Ovary (tissue), 9 donors: Measurements from ENCODE around the gene ADARB2. TPM values are rescaled to one million over a fixed set of nuclear protein-coding genes. Genes with fewer than 3 reads are reported as not detected.

ENCODE experiments used
- DNase-seq, 5 donors: peaks; one replicate each; pipeline ENCODE4 v3.0.0-alpha.2; 2019 to 2020
- H3K27ac ChIP-seq, 2 donors: fragments of 200-600 bp; one replicate each; pipeline versions ENCODE4 v1.5.1 to v1.8.0; 2019 to 2022
- H3K27me3 ChIP-seq: fragments of 200-600 bp; one replicate; pipeline ENCODE4 v1.8.0; 2022
- H3K36me3 ChIP-seq: fragments of 200-600 bp; sonication (generic); one replicate; pipeline ENCODE4 v1.5.1; 2019
- H3K4me1 ChIP-seq: one replicate; pipeline ENCODE4 v1.8.1; 2013; ENCODE audit warnings: mild to moderate bottlenecking, moderate library complexity; ENCODE audit not compliant: insufficient read depth
- H3K4me3 ChIP-seq: fragments of 200-600 bp; sonication (generic); one replicate; pipeline ENCODE4 v1.5.1; 2017
- H3K9me3 ChIP-seq, 2 donors: fragments of 200-600 bp in 1 of 2; sonication (generic) in 1 of 2; one replicate each; pipeline versions ENCODE4 v1.5.1 to v1.8.1; 2013 to 2019; ENCODE audit warnings: mild to moderate bottlenecking in 1 of 2, moderate library complexity in 1 of 2
- CTCF ChIP-seq, 3 donors: fragments of 450-650 bp in 2 of 3; fragments of 200-600 bp in 1 of 3; IDR thresholded peaks; one replicate each; pipeline versions ENCODE4 v1.5.1 to v1.8.0; 2016 to 2022; ENCODE audit warnings: antibody characterized with exemption in 3 of 3, mild to moderate bottlenecking in 1 of 3
- EP300 ChIP-seq: sonication (generic); formaldehyde crosslinking; IDR thresholded peaks from one replicate; pipeline ENCODE4 v1.6.1; 2017; ENCODE audit warnings: antibody characterized with exemption
- POLR2A ChIP-seq: fragments of 450-650 bp; IDR thresholded peaks from one replicate; pipeline ENCODE4 v1.6.1; 2017; ENCODE audit warnings: antibody characterized with exemption, mild to moderate bottlenecking, moderate library complexity
- WGBS, 3 donors: extraction: QIAGEN DNeasy Blood & Tissue Kit in 1 of 3; methylation state at CpG; one replicate each; pipeline versions ENCODE4 v1.1.5 to v1.1.7; 2013 to 2017; 5-methylcytosine and 5-hydroxymethylcytosine counted together
- intact Hi-C, 4 donors: fragments of 100-400 bp; cut with DNase I; formaldehyde crosslinking; loops; one replicate each; pipeline versions ENCODE4 v1.11.0 to v1.15.1; 2022 to 2023
- polyA plus RNA-seq, 2 donors: library from polyadenylated mRNA; stranded (reverse); fragments of 200-250 nt in 1 of 2; fragments of 350-450 nt in 1 of 2; fragmentation: Illumina TruSeq in 1 of 2; extraction: RNeasy Lipid Tissue Mini Kit (QIAGEN cat#74804) in 1 of 2; gene quantifications; one replicate each; pipeline ENCODE4 v1.2.3, GENCODE V29; 2013 to 2014
- total RNA-seq, 7 donors: library from RNA; depleted of rRNA in 2 of 7; stranded (reverse); fragments of >200 nt in 2 of 7; fragmentation: NEBNext Ultra II Directional in 3 of 7; extraction: Animal tissue kit (Norgen Biotek cat#: 25700) in 3 of 7; gene quantifications; one replicate each; pipeline versions ENCODE4 v1.1.0 to v1.2.4, GENCODE V29; 2016 to 2023
- donor health status: DM: no; HTN: no; CAD: no; lungs with moderate emphysema.
- donor health status: DM: no; HTN: no; CAD: no.
- donor health status: Bipolar disorder and iron deficiency.
- donor health status: DM: yes; HTN: yes; CAD: no.
- donor health status: DM: no; HTN: no; CAD: no.
- donor health status: DM: yes; HTN: yes; CAD: no.

Gene ADARB2
- total and polyA plus RNA-seq, 9 donors: 0.12 to 2.0 (median 0.36) TPM; not detected in 2

DNA sequence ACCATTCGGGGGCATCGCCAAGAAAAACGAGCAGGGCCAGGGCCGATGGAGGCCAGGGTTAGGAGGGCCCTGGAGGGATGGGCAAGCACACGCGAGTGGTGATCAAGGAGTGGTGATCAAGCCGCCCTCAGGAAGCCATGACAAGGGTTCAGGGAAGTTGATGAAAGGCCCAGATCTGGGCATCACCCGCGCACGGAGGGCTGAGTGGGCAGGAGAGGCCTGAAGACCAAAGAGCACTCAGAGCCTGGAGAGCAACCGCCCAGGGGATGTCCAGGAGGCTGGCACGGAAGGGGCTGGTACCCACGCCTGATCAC lies 566.5 kb downstream of the ADARB2 start:
- H3K4me1 ChIP-seq: no peaks in the 10 kb centered on the region
- no peak for DNase-seq
- no peaks in the 10 kb centered on the region for H3K9me3 ChIP-seq
- H3K4me3 ChIP-seq: no peak overlapping the region
- WGBS, 3 donors: 85 to 89% (median 87%) methylated on average over 13 of the region's 13 CpGs
- H3K27ac ChIP-seq: no peak overlapping the region
- intact Hi-C loops: no loop called here
- TF ChIP-seq POLR2A (no peak), CTCF (IDR thresholded peaks at IDR 0.05) (no peak), EP300 (no peak)
- H3K27me3 ChIP-seq: no peaks in the 10 kb centered on the region
- H3K36me3 ChIP-seq: no peaks in the 10 kb centered on the region

- peak in 1 of 5 donors; percentile 48 for DNase-seq
- TF ChIP-seq POLR2A (no peak), CTCF (IDR thresholded peaks at IDR 0.05) (no peak), EP300 (no peak)
- Histone ChIP-seq H3K27ac (no peak overlapping the region), H3K9me3 (no peaks in the 10 kb centered on the region), H3K4me1 (no peaks in the 10 kb centered on the region), H3K36me3 (no peaks in the 10 kb centered on the region), H3K27me3 (no peaks in the 10 kb centered on the region), H3K4me3 (no peak overlapping the region)
- intact Hi-C loops: no loop called here
- WGBS, 3 donors: 18 to 28% (median 21%) methylated on average over 22 of the region's 22 CpGs
Measured at GRCh38 chr10:1169981-1170866, 567.1 kb downstream of the ADARB2 start.

- peak in 1 of 5 donors; percentile 26 for DNase-seq
- 75 to 83% (median 80%) methylated on average over 23 of the region's 23 CpGs for WGBS, 3 donors
- intact Hi-C loops: no loop called here
- Histone ChIP-seq H3K27me3 (no peaks in the 10 kb centered on the region), H3K36me3 (no peaks in the 10 kb centered on the region), H3K27ac (no peak overlapping the region), H3K4me1 (no peaks in the 10 kb centered on the region), H3K9me3 (no peaks in the 10 kb centered on the region), H3K4me3 (no peak overlapping the region)
- no peak for TF ChIP-seq CTCF (IDR thresholded peaks at IDR 0.05)
- TF ChIP-seq POLR2A: no peak
- no peak for TF ChIP-seq EP300
Measured at GRCh38 chr10:1169186-1169885, 568.0 kb downstream of the ADARB2 start.

- no peaks in the 10 kb centered on the region for H3K27me3 ChIP-seq
- DNase-seq: peak in 1 of 5 donors; percentile 15
- H3K4me3 ChIP-seq: no peak overlapping the region
- H3K36me3 ChIP-seq: no peaks in the 10 kb centered on the region
- no peak overlapping the region for H3K27ac ChIP-seq
- TF ChIP-seq EP300 (no peak), POLR2A (no peak), CTCF (IDR thresholded peaks at IDR 0.05) (no peak)
- 90 to 96% (median 91%) methylated on average over 13 of the region's 13 CpGs for WGBS, 3 donors
- no peaks in the 10 kb centered on the region for H3K4me1 ChIP-seq
- H3K9me3 ChIP-seq: no peaks in the 10 kb centered on the region
- intact Hi-C loops: no loop called here
Measured at GRCh38 chr10:1168763-1169162, 568.6 kb downstream of the ADARB2 start.
